DMS79 treated with DMSO at 0.1 percent for 48 hours (cell line): ENCODE measurements around the gene TMEM108.

Source experiments
- DNase-seq: peaks from one replicate; lab custom pipeline; 2025; lab: John Stamatoyannopoulos, UW

TMEM108 gene

DNA sequence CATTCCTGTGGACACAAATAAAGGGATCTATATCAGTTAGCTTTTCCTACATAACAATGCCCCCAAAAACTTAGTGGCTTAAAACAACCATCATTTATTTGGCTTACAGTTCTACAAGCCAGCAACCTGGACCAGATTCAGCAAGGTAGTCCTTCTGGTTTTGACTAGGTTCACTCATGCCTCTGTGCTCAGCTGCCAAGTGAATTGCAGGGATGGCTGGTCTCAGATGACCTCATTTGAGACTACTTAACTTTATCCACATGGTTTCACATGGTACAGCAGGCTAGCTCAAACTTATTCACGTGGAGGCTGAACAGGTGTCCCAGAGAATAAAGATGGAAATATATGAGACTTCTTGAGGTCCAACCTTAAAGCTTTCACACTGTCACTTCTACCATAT, 242.4 kb downstream of the TMEM108 start:
- peak; percentile 91 for DNase-seq

DNA sequence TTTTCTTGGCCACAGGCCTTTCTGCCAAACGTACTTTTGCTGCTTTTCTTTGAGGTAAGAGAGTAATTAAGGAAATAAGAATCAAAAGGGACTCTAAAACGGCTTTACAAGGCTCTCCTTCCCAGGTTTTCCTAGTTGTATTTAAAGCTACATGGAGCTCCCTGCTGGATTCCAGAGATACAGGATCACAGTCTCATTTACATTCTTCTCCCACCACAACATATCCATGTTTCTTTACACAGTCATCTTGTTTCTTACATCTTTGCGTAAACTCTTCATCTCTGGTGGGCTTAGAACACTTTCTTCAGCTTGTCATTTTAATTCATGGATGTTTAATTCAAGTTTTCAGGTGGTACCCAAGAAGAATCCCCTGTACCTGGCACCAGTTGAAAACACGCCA, 244.0 kb downstream of the TMEM108 start:
- DNase-seq: no peak

DNA sequence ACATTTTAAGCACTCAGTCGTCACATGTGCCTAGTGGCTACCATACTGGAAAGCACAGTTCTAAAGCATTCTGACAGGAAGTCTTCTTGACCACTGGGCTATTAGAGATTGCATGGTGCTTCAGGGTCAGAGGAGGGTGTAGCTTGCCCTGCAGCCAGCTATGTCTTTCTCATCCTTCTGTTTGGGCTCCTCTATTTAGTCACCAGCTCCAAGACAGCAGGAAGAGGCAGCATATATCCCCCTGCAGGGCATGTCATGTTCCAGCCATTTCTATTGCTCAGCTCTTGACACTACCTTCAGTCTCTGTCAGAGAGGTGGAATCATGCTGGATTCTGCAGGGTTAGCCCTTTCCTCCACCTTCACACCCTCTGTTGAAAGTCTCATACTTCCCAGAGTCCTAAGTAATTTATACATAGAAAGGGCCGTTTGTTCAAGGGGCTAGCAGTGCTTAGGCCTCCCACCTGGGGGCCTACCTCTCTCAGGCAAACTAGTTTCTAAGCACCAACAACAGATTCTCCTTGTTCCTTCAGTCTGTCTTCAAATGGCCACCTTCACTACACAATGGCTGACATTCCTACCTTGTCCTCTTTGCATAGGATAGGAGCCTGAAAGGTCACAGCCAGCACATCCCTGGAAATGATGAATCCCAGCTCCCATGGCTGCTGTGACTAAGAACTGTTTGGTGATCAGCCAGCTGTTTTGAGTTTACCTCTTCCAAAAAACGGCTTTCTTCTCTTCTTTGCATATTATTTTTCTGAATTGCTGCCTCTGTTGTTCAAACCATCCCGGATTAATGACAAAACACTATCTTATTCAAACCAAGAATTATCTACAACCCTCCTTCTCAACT, 246.0 kb downstream of the TMEM108 start:
- no peak for DNase-seq

DNA sequence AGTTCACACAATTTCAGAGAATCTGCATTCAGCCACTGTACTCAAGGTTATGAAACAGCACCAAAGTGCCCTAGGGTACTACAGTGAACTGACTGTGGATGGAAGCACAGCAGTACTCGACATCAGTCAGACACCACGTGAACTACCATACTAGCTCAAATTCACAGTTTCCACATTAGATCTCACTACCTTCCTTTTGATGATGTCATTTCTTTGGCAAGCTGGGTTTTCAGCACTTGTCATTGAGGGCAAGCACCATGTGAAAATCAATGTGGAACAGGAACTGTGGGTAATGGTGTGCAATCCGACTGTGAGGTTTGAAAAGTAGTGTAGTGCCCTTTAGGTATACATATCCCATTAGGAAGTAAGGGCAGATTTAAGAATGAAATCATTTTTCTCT, 251.1 kb downstream of the TMEM108 start:
- DNase-seq: no peak

DNA sequence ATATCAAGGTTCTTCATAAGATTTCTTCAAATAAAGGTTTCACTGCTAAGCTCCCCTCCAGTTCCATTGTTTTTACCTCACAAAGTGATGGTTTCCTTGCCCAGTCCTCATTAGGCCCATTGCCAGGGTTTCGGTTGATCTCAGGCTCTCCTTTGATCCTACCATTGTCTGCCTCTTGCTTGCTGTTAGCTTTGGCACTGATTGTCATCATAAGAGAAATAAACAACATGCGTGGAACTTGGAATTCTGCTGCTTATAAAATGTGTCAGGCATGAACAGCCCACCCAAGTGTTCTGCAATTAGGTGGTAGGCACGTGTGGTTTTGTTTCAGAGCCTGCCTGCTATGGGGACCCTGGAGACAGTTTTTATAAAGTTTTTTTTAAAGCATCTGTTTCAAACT, 254.1 kb downstream of the TMEM108 start:
- peak; percentile 75 for DNase-seq

DNA sequence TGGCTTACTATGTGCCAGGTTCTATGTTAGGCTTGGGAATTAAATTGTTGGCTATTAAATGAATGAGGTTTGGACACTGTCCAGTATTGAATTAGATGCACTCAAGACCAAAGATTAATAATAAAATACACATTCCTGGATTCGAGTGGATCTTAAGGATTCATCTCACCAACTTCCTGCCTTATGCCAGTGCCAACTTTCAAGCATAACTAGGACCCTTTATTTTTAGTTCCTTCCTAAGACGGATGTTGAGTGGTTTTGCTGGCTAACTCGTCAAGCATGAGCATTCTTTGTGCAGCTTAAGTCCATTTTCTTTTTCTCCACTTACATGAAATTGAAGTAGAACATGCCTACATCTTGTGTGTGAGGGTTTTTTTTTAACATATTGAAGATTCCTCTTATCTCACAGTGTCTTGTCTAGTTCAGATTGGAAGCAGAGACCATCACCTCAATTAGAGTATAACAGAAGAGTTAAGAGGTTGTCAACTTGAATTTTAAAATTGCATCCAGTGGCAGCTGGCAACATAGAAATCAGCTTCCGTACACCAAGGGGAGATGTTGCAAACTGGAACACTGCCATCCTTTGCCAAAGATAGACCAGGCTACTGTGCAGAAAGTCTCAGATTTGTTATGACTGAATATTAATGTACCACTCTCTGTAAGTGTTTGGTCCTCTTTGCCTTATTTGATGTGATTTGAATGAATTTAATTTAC, 255.4 kb downstream of the TMEM108 start:
- DNase-seq: peak; percentile 97

DNA sequence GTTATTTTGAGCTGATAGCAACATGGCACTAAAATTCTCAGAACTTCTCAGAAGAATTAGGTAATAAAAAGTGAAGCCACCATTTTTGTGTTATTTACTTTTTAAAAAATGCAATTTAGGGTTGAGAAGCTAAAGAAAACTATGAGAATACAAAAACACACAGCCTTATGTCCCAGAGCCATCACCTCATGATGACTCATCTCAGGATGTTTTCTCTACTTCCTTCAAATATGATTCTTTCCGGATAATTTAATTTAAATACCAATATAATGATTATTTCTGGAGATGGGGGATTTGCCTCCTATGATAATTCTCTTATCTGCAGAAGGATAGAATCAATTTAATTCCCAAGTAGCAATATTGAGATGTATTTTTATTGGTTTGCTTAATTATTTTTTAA, 256.1 kb downstream of the TMEM108 start:
- DNase-seq: no peak

DNA sequence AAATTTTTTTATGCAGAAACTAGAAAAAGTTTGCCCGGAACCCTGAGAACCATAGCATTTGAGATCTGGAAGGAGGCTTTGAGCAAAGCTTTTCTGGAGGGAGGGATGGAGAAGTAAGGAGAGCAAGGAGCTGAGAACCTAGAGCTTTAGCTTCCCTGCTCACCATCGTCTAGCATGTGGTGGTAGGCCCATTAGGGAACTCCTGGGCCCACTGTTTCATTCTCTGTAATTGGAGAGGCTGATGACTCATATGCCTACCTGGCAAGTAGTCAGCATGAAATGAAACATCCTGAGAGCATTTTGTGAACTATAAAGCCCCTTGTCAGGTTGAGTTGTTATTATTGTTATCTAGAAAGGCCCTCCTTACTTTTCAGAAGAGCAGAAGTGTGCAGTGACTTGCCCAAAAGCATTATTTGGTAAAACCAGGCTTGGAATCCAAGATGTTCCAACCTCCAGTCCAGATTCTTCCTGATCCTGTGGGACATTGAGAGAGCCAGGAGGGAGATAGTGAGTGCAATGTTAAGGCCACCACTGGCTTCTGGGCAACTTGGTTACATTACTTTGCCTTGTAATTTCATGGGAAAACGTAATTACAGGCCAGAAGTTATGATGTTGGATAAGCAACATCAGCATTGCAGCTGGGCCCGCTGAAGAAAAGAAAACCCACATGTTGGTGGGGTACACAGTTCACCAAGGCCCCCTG, 257.2 kb downstream of the TMEM108 start:
- DNase-seq: peak; percentile 73

DNA sequence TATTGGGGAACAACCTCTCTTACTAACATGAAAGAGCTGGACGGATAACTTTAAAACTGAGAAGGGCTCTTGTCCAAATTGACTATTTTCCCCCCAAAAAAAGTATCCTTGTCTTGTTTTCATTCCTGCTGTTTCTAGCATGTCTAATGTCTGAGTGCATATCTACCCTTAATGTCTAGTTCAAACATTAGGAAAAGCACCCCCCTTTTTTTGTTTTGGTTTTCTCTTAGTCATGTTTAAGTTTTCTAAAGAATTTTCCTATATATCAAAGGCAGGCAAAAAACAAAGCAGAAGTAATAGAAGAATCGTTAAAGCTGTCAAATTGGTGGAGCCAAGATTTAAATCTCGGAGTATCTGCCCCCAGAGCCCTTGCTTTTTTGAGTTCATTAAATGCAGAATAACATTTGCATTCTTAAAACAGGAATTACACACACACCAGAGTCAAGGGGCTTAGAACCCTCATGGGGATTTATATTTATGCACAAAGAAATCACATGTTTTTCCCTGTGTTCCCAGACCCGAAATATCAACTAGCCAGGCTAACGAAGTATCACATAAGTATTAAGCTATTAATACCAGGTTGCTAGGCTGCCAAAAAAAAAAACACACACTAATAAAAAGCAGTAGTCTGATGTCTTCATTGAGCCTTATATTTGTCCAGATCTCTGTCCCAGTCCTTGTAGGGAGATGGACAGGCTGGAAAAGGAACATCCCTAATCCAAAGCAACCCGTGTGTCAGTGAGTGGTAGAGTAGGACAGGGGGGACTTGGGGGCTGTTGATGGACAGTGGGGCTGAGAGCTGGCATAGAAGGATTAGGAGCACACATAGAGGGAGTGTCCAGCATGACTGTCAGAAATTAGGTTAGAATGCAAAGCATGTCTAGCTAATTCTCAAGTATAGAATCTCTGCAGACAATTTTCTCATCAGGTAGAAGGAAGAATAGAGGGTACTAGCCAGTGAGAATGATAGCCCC, 258.0 kb downstream of the TMEM108 start:
- DNase-seq: no peak

DNA sequence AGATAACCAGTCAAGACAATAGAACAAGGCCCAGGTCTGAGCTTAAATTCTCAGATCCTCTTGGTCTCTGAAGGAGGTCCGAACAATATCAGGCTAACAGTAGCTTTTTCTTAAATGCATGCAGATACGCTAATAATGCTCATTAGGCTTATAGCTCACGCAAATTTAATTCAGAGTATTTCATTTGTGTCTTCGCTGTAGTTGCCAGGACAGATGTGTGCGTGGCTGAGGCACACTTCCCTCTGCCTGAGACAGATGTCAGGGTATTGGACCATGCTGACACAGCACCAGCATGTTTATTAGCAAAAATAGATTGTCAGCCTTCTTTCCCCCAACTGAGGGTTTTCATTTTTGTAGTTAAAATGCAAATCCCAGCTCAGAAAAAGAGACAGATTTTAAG, 258.8 kb downstream of the TMEM108 start:
- no peak for DNase-seq

DNA sequence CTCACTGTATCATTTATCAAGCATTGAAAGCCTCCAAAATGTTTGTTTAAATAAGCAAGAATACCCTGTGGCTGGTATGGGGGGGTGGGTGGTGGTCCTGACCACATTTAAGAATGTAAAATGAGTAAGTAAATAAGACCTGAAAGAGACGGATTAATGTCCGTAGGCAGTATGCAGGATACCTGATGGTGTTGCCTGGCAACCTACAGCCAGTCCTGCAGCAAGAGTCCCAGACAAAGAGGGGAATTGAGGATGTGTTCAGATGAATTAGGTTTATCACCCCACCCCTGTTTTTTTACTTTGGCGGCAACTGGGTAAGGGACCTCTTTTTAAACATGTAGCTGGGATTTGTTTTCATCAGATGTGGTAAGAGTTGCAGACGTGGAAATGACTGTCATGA, 261.9 kb downstream of the TMEM108 start:
- DNase-seq: no peak

DNA sequence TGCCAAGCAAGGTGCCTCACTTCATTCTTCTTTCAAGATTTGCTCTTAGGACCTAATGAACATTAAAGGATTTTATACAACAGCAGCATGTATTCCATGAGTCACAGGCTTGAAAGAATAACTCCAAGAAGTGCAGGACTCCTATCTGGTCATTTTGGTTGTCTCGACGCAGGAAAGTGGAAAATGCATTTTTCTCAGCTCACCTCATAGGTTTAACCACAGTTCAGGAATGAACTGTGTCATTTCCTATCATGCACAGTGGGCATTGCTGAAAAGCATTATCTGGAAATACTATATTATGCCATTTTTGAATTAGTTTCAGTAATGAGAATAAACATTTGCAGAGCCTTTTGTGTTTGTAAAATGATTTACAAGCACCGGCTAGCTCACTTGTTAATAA, 263.0 kb downstream of the TMEM108 start:
- DNase-seq: no peak

DNA sequence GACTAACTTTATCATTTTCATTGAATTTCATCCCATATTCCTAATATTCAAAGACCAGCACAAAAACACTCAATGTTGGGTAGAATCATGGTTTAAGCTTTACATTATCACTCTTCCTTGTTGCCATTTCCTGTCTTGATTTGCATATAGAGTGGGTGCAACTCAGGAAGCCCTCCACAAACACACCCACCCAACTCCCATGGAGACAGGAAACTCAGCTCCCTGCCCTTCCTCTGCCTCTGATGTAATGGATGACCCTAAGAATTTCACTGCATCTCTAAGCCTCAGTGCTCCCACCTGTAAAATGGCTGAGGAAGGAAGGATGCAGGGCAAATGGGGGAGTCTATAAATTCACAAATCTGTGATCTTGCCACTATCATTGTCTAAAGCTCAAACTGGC, 263.5 kb downstream of the TMEM108 start:
- DNase-seq: no peak

DNA sequence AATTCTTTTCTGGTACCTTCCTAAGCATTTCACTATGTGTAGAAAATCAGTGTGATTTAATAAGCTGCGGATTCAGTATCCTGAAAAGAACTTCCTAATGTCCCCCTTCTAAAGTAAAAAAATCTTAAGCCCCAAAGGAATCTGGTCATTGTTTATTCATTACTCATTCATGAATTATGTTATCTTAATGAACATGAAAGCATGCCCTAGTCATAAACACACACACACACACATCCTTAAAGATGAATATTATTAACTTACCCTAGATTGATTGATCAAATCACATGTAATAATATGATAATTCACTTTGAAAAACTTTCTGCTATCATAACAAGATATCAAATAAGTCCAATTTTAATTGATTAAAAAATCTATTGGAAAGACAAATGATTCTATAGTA, 265.2 kb downstream of the TMEM108 start:
- DNase-seq: no peak

DNA sequence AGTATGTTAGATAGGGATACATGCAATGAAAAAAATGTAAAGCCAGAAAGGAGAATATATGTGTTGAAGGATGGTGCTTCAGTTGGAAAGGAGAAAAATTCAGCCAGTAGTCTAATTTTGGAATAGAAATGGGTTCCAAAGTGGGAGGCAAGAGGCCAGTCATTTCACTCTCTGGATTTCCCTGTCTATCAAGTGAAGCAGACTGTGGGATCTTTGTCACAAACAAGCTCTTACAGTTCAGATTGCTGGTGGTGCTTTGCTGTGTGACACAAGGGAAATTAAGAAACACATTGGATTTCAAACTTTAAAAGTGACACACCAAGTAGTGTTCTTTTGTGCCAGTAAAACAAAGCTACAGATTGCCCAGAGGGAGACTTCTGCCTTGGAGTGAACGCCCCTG, 279.7 kb downstream of the TMEM108 start:
- no peak for DNase-seq

DNA sequence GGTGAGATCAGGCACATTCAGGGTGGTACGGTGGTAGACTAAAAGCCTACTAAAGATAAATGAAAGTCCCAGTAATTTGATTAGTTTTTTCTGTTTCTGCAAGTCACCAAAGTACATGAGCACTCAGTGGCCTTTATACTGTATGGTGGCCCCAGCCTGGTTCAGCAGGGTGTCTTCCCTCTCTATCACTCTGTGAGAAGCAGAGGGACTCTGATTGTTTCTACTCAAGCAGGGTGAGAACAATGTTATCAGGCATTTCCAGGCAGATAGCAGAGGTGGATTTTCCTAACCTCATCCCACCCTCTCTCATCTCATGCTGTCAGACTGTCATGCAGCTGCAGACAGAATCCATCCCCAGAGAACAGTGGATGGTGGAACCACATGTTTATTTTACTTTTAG, 290.2 kb downstream of the TMEM108 start:
- no peak for DNase-seq

DNA sequence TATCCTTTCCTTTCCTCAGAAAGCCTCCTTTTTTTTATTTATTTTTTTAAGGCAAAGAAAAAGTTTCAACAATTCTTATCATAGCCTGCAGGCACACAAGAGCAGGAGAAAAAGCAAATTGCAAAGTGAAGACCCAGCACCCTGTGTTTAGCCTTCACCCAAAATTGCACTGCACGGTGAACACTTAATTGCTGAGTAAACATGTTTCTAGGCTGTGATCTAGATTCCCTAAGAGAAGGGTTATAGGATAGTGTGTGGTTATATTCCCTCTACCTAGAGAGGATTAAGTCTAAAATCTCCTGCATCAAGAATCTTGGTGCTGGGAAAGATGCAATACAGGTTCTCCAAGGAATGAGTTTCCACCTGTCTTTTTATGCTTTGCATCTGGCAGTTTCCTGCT, 291.4 kb downstream of the TMEM108 start:
- no peak for DNase-seq

DNA sequence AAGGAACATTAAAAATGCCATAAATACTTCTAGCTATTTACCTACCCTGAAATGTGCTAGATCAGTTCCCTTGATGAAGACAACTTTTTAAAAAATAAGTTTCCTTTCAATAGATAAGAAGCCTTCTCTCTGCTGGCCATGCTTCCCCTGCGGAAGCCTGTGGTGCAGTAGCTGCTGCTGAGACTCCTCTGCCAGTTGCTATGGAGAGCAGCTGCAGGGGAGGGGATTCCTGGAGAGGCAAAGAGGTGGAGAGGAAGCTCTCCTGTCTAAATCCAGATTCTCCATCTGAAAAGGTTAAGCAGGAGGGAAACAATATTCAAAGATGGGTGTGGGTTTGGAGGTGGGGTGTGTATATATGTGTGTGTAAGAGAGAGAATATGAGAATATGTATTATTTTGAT, 291.9 kb downstream of the TMEM108 start:
- DNase-seq: peak; percentile 41

DNA sequence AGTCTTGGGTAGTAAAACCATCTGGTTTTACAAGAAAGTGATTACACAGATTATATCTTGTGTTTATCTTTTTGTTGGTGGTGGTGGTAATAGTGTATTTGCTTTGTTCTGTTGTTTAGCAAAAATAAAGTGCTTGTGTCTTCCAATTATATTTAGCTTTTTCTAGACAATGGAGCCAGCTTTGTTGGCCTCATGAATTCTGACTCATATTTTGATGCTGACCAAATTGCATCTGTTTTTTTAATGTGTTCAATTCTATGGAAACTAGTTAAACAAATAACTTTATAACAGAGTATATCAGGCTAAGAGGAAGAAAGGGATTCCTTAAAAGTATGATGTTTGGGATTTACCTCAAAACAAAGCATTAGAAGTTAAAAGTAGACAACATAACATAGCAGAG, 292.3 kb downstream of the TMEM108 start:
- DNase-seq: no peak

DNA sequence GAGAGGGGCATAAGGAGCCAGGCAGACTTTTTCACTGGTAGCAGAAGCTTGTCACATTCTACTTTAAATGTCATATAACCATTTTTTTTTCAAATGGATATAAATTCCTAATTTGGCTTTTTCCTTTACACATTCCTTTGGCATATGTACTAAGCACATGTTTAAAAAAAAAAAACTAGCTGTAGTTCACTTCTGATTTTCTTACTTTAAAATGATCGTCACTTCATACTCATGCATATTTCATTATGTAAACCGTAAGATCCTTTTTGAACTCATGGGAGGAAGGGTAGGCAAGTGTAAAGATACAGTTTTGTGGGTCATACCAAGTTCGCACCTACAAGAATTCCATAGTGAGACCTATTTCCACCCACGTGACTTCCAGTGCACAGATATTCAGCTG, 316.5 kb downstream of the TMEM108 start:
- DNase-seq: no peak

DNA sequence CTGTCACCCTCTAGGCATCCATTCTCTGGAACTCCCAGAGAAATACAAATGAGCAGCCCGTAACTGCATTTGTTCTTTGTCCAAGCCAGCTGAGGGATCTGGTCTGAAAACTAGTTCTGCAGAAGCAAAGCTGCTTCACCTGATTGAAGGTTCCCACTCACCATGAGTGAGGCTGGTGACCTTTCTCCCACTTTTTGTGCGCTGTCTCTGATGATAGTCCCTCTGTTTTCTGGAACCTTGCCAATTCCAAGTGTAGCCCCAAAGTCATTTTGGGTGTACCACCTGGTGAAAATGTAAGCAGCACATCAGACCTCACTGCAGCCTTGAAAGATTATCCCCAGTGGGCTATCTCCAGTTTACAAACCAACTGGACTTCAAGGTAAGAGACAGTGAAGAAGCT, 322.3 kb downstream of the TMEM108 start:
- DNase-seq: no peak

DNA sequence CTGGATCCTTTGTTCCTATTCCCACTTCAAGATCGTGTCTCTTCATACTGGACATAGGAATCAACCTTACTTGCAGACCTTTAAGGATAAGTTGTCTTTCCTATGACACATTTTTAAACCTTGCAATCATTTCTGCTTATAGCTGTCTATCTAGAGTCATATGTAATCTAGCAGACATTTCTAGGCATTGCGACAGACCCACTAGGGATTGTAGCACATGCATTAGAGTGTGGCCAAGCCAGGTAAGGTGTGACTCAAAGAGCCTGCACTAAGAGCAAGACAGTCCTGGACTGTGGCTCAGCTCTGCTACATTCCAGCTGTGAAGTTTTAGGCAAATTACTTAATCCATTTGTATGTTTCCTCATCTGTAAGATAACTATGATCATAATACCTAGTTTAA, 322.8 kb downstream of the TMEM108 start:
- DNase-seq: no peak
